ENCODE measurements around the gene FAM111A.

- TF ChIP-seq, protein P1, sequence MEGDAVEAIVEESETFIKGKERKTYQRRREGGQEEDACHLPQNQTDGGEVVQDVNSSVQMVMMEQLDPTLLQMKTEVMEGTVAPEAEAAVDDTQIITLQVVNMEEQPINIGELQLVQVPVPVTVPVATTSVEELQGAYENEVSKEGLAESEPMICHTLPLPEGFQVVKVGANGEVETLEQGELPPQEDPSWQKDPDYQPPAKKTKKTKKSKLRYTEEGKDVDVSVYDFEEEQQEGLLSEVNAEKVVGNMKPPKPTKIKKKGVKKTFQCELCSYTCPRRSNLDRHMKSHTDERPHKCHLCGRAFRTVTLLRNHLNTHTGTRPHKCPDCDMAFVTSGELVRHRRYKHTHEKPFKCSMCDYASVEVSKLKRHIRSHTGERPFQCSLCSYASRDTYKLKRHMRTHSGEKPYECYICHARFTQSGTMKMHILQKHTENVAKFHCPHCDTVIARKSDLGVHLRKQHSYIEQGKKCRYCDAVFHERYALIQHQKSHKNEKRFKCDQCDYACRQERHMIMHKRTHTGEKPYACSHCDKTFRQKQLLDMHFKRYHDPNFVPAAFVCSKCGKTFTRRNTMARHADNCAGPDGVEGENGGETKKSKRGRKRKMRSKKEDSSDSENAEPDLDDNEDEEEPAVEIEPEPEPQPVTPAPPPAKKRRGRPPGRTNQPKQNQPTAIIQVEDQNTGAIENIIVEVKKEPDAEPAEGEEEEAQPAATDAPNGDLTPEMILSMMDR (IDR thresholded peaks at IDR 0.05), result peak; percentile 95
- TF ChIP-seq, protein P2, sequence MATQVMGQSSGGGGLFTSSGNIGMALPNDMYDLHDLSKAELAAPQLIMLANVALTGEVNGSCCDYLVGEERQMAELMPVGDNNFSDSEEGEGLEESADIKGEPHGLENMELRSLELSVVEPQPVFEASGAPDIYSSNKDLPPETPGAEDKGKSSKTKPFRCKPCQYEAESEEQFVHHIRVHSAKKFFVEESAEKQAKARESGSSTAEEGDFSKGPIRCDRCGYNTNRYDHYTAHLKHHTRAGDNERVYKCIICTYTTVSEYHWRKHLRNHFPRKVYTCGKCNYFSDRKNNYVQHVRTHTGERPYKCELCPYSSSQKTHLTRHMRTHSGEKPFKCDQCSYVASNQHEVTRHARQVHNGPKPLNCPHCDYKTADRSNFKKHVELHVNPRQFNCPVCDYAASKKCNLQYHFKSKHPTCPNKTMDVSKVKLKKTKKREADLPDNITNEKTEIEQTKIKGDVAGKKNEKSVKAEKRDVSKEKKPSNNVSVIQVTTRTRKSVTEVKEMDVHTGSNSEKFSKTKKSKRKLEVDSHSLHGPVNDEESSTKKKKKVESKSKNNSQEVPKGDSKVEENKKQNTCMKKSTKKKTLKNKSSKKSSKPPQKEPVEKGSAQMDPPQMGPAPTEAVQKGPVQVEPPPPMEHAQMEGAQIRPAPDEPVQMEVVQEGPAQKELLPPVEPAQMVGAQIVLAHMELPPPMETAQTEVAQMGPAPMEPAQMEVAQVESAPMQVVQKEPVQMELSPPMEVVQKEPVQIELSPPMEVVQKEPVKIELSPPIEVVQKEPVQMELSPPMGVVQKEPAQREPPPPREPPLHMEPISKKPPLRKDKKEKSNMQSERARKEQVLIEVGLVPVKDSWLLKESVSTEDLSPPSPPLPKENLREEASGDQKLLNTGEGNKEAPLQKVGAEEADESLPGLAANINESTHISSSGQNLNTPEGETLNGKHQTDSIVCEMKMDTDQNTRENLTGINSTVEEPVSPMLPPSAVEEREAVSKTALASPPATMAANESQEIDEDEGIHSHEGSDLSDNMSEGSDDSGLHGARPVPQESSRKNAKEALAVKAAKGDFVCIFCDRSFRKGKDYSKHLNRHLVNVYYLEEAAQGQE (IDR thresholded peaks at IDR 0.05; ENCODE audit: insufficient read depth in 1 of 2, low read depth in 2 of 2, low read length in 1 of 2), result 0 out of 4 replicates have a peak, but pooled peaks of 1 of the 2 experiments have one; percentile 44
- no peak for TF ChIP-seq POLR2AphosphoS5 (IDR thresholded peaks at IDR 0.05; ENCODE audit: low read depth, low read length)
- no peak for TF ChIP-seq SIN3A (IDR thresholded peaks at IDR 0.05; ENCODE audit: borderline replicate concordance, insufficient read depth, low read depth, low read length)
Measured at GRCh38 chr11:59171508-59172322, 29.1 kb downstream of the FAM111A start, which contains the start of gene DTX4.

All from Panc1 (cell line).